Upper lobe of left lung (tissue), 6 donors: Measurements from ENCODE around the gene WDR46. TPM values are rescaled to one million over a fixed set of nuclear protein-coding genes. Genes with fewer than 3 reads are reported as not detected.
A peak's percentile ranks its signal among the peaks of the same experiment; 100 is the strongest.

ENCODE experiments used
- ATAC-seq, 2 donors: fragments of 200-7000 bp; cut with Tn5 transposase; one replicate each; pipeline ENCODE4 v1.9.1; 2022; ENCODE audit warnings: mild to moderate bottlenecking in 2 of 2, moderate library complexity in 2 of 2; ENCODE audit not compliant: low FRiP score in 2 of 2
- DNase-seq, 2 donors: peaks; one replicate each; pipeline ENCODE4 v3.0.0-alpha.2; 2019 to 2020
- H3K27ac ChIP-seq, 4 donors: fragments of 200-600 bp; sonication (generic); one replicate each; pipeline ENCODE4 v1.5.1; 2016 to 2019
- H3K27me3 ChIP-seq, 4 donors: fragments of 200-600 bp; sonication (generic); one replicate each; pipeline ENCODE4 v1.5.1; 2017 to 2019
- H3K36me3 ChIP-seq, 4 donors: fragments of 200-600 bp; sonication (generic); one replicate each; pipeline ENCODE4 v1.5.1; 2016 to 2019
- H3K4me1 ChIP-seq, 4 donors: fragments of 200-600 bp; sonication (generic); one replicate each; pipeline ENCODE4 v1.5.1; 2018 to 2019
- H3K4me3 ChIP-seq, 4 donors: fragments of 200-600 bp; sonication (generic); one replicate each; pipeline ENCODE4 v1.5.1; 2017 to 2019; ENCODE audit warnings: mild to moderate bottlenecking in 2 of 4, moderate library complexity in 1 of 4
- H3K9me3 ChIP-seq, 4 donors: fragments of 200-600 bp; sonication (generic); one replicate each; pipeline ENCODE4 v1.5.1; 2018 to 2019
- EP300 ChIP-seq, 4 donors: sonication (generic); formaldehyde crosslinking; IDR thresholded peaks; one replicate each; pipeline ENCODE4 v1.5.1; 2017; ENCODE audit warnings: antibody characterized with exemption in 4 of 4, control low read depth in 2 of 4
- POLR2A ChIP-seq, 4 donors: fragments of 450-650 bp; IDR thresholded peaks; one replicate each; pipeline ENCODE4 v1.5.1; 2016 to 2017; ENCODE audit warnings: antibody characterized with exemption in 4 of 4, mild to moderate bottlenecking in 2 of 4
- POLR2AphosphoS5 ChIP-seq, 2 donors: sonication (generic); formaldehyde crosslinking; IDR thresholded peaks; one replicate each; pipeline ENCODE4 v1.5.1; 2017; ENCODE audit warnings: antibody characterized with exemption in 2 of 2
- WGBS, 2 donors: methylation state at CpG; one replicate each; pipeline ENCODE4 v1.1.5; 2017 to 2018; 5-methylcytosine and 5-hydroxymethylcytosine counted together
- total RNA-seq, 6 donors: library from RNA; depleted of rRNA in 4 of 6; stranded (reverse); fragments of >200 nt in 4 of 6; gene quantifications; one replicate each; pipeline versions ENCODE4 v1.1.0 to v1.2.1, GENCODE V29; 2016 to 2021
- TF ChIP-seq, protein P1 (sequence below), 6 experiments: fragments of 450-650 bp in 4 of 6; fragments of 200-600 bp in 2 of 6; sonication (generic) in 2 of 6; IDR thresholded peaks; one replicate each; pipeline ENCODE4 v1.5.1; 2016 to 2019; ENCODE audit warnings: antibody characterized with exemption in 6 of 6
- donor health status: DM: no; HTN: no; CAD: no; lungs with moderate emphysema.
- donor health status: DM: no; HTN: yes; CAD: no; lungs with severe emphysema.

The WDR46 gene
- total RNA-seq, 6 donors from 2014 or later = 21.1 to 50.3 (median 41.7) TPM

DNA sequence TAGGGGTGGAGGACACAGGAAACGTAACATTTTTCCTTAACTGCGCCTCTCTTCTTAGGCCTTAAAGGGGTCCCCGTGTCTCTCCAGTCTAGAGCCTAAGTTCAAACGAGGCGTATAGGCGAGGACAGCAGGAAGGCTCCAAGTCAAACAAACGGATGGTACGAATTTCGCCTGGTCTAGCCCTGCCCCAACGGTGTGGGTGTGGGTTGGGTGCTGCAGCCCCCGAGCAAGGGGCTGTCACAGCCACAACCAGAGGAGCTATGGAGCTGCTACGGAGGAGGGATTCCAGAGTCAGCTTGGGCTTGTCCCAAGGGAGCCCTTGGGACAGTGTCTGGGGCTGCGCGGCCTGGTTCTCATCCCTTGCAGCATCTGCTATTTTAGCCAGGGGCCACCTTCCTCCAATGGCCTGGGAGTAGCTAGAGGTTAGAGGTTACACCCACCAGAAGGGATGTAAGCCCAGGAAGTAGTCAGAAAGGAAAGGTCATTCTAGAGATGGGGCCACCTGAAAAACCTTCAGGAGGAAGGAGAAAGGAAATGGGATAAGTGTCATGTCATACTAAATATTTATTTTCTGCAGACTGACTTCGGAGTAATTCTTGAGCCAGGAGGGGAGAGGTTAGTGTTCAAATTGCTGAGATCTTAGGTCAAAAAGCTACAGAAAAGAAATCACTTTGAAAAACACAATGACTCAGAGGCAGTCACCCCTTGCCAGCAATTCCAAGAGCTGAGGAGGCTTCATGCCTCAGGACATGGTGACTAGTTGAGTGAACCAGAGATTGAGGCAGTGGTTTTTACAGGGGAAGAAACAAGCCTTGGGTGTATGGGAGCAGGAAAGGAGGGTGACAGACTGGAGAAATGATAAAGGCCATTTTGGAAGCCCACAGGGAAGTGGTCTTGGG is 39.1 kb downstream of the WDR46 start:
- peaks cover 23 to 30% (median 25%) of the 10 kb centered on the region in 4 donors for H3K4me1 ChIP-seq
- peak overlapping the region; percentile 44 to 57 (median 53) for H3K4me3 ChIP-seq
- ATAC-seq (no peak), DNase-seq (no peak)
- H3K27me3 ChIP-seq = no peaks in the 10 kb centered on the region
- 17 to 23% methylated on average over 14 to 15 of the region's 15 CpGs for WGBS, 2 donors
- no peaks in the 10 kb centered on the region for H3K9me3 ChIP-seq
- no peak for TF ChIP-seq POLR2AphosphoS5 (IDR thresholded peaks at IDR 0.05)
- peak in 1 of 4 donors; percentile 8 for TF ChIP-seq POLR2A (IDR thresholded peaks at IDR 0.05)
- TF ChIP-seq, protein P1, sequence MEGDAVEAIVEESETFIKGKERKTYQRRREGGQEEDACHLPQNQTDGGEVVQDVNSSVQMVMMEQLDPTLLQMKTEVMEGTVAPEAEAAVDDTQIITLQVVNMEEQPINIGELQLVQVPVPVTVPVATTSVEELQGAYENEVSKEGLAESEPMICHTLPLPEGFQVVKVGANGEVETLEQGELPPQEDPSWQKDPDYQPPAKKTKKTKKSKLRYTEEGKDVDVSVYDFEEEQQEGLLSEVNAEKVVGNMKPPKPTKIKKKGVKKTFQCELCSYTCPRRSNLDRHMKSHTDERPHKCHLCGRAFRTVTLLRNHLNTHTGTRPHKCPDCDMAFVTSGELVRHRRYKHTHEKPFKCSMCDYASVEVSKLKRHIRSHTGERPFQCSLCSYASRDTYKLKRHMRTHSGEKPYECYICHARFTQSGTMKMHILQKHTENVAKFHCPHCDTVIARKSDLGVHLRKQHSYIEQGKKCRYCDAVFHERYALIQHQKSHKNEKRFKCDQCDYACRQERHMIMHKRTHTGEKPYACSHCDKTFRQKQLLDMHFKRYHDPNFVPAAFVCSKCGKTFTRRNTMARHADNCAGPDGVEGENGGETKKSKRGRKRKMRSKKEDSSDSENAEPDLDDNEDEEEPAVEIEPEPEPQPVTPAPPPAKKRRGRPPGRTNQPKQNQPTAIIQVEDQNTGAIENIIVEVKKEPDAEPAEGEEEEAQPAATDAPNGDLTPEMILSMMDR (IDR thresholded peaks at IDR 0.05) = no peak
- peak overlapping the region; percentile 88 to 97 (median 93) for H3K27ac ChIP-seq
- peaks cover 0 to 12% (median 0%) of the 10 kb centered on the region in 4 donors for H3K36me3 ChIP-seq

DNA sequence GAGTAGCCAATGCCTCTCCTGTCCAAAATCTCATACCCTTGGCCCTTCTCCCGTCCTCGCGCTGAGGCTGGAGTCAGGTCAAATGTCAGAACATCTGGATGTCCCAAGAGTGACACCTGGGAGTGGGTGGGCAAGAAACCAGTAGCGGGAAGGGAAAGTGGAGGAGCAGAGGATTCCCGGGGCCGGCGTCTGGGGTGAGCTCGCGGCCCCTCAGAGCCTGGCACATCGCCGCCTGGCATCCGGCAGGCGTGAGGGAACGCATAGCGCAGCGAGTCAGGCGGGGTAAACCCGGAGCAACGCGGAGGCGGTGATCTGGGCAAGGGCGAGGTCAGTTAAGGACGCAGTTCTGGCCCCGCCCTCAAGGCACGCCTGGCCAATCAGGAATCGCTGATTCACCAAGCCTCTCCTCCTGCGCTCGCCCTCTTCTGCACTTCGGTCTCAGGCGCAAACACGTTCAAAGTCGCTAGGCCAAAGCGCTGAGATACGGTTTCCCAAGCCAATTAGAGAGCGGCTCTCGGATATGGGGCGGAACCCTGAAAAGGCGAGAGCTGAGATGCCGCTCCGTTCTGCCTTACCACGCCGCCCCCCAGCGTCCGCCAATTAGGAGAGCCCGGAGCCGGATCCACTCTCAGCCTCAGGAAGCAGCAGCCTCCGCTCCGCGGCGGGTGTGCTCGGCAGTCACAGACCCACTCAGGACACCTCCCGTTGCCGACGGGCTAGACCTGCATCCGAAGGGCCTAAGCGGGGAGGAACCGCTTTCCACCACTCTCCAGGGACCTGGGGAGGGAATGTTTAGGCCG is 39.9 kb downstream of the WDR46 start:
- DNase-seq (peak; percentile 95 to 98), ATAC-seq (peak; percentile 98 to 99)
- no peaks in the 10 kb centered on the region for H3K27me3 ChIP-seq
- peaks cover 0 to 4% (median 0%) of the 10 kb centered on the region in 4 donors for H3K36me3 ChIP-seq
- peaks cover 23 to 30% (median 25%) of the 10 kb centered on the region in 4 donors for H3K4me1 ChIP-seq
- 0% methylated on average over 21 to 58 of the region's 58 CpGs for WGBS, 2 donors
- TF ChIP-seq EP300 (IDR thresholded peaks at IDR 0.05) (no peak), POLR2AphosphoS5 (IDR thresholded peaks at IDR 0.05) (peak; percentile 44 to 78), POLR2A (IDR thresholded peaks at IDR 0.05) (peak in 3 of 4 donors; percentile 75 to 90 (median 82))
- TF ChIP-seq, protein P1 (IDR thresholded peaks at IDR 0.05) = peak in 3 of 6 experiments; percentile 38 to 43 (median 39)
- peak overlapping the region; percentile 44 to 57 (median 53) for H3K4me3 ChIP-seq
- no peaks in the 10 kb centered on the region for H3K9me3 ChIP-seq
- peak overlapping the region; percentile 88 to 97 (median 93) for H3K27ac ChIP-seq

DNA sequence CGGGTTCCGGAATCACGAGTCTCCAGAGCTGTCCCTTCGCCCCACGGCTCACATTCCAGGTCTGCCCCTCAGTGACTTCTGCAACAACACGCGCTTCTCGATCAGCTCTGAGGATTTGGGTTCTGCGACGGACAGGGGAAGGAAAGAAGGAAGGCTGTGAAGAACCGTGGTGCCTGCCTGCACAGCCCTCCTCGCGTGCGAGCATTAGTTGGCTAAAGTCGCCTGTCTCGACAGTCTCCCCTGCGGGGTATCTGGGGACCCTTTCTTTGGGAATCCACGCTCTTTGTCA is 40.5 kb downstream of the WDR46 start:
- Histone ChIP-seq H3K27ac (peak overlapping the region; percentile 88 to 97 (median 93)), H3K9me3 (no peaks in the 10 kb centered on the region), H3K4me3 (peak overlapping the region; percentile 11 to 57 (median 46)), H3K27me3 (no peaks in the 10 kb centered on the region), H3K36me3 (peaks cover 0 to 3% (median 0%) of the 10 kb centered on the region in 4 donors), H3K4me1 (peaks cover 23 to 30% (median 25%) of the 10 kb centered on the region in 4 donors)
- 2% methylated on average over 8 to 18 of the region's 18 CpGs for WGBS, 2 donors
- no peak for TF ChIP-seq POLR2A (IDR thresholded peaks at IDR 0.05)
- no peak for TF ChIP-seq EP300 (IDR thresholded peaks at IDR 0.05)
- TF ChIP-seq, protein P1 (IDR thresholded peaks at IDR 0.05) = peak in 1 of 6 experiments; percentile 13
- TF ChIP-seq POLR2AphosphoS5 (IDR thresholded peaks at IDR 0.05) = no peak
- ATAC-seq = peak; percentile 20 to 23
- DNase-seq = no peak

DNA sequence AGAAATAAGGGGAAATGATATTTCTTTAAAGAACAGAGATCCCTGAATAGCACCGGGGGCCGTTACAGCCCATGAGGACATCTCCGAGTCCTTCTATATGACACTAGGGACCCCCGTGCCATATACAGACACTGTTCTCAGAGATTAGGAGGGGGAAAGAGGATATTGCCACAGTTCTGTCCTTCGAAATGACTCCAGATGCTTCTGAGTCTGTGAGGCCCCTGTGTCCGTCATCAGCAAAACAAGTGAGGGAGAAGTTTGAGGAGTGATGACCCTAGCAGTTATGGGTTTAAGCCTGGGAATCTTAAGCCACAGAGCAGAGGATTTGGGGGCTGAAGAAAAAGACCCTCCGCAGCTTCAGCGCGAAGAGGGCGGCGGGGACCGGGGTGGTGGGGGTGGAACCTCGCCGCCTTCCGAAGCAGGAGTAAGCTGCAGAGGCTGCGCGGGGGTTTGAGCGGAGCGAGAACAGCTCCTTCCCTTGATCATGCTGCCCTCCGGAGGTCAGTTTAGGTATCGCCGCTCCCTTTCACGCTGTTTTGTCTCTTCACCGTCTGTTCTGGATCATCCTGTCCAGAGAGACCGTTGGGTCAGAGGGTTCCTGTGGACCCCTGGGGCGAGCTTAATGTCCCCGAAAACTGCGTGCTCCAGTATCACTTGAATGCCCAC is 40.9 kb downstream of the WDR46 start:
- DNase-seq (peak; percentile 86 to 89), ATAC-seq (peak; percentile 93 to 94)
- TF ChIP-seq, protein P1 (IDR thresholded peaks at IDR 0.05) = peak; percentile 93 to 97 (median 96)
- no peak for TF ChIP-seq EP300 (IDR thresholded peaks at IDR 0.05)
- TF ChIP-seq POLR2AphosphoS5 (IDR thresholded peaks at IDR 0.05) = peak in 1 of 2 donors; percentile 19
- Histone ChIP-seq H3K4me3 (peak overlapping the region; percentile 11 to 57 (median 46)), H3K27me3 (no peaks in the 10 kb centered on the region), H3K4me1 (peaks cover 23 to 30% (median 25%) of the 10 kb centered on the region in 4 donors), H3K36me3 (peaks cover 0 to 3% (median 0%) of the 10 kb centered on the region in 4 donors), H3K27ac (peak overlapping the region; percentile 88 to 97 (median 93)), H3K9me3 (no peaks in the 10 kb centered on the region)
- WGBS, 2 donors = 7 to 8% methylated on average over 21 to 28 of the region's 28 CpGs
